Measurements from ENCODE around the gene EXD3. TPM values are rescaled to one million over a fixed set of nuclear protein-coding genes. Genes with fewer than 3 reads are reported as not detected.

Gene EXD3
- total and polyA plus RNA-seq, 2 of the 4 experiments (the other 2 are of a cell fraction), result 1.1 to 7.4 TPM

- no peak overlapping the region for H3K4me3 ChIP-seq (ENCODE audit: insufficient read depth, low read depth, low read length)
- CTCF ChIA-PET, result no interaction called here
Measured at GRCh38 chr9:137427454-137428310, 4.7 kb upstream of the EXD3 start.

More at GRCh38 chr9:137427454-137428310, 4.7 kb upstream of the EXD3 start:
- TF ChIP-seq RCOR1 (IDR thresholded peaks at IDR 0.05; ENCODE audit: insufficient replicate concordance, low read length), result no peak
- no peak for TF ChIP-seq MAZ (IDR thresholded peaks at IDR 0.05; ENCODE audit: borderline replicate concordance, low read depth, low read length)
- no peak for TF ChIP-seq POLR2A (IDR thresholded peaks at IDR 0.05; ENCODE audit: low read depth, low read length)
- no peak for TF ChIP-seq NFE2L2 (IDR thresholded peaks at IDR 0.05; ENCODE audit: low read depth, low read length)
- TF ChIP-seq RFX5 (IDR thresholded peaks at IDR 0.05; ENCODE audit: low read depth, low read length), result no peak
- no peak for TF ChIP-seq CEBPB (IDR thresholded peaks at IDR 0.05; ENCODE audit: low read depth, low read length)
- no peak for TF ChIP-seq MAFK (IDR thresholded peaks at IDR 0.05; ENCODE audit: low read depth, low read length)
- TF ChIP-seq, protein P1, sequence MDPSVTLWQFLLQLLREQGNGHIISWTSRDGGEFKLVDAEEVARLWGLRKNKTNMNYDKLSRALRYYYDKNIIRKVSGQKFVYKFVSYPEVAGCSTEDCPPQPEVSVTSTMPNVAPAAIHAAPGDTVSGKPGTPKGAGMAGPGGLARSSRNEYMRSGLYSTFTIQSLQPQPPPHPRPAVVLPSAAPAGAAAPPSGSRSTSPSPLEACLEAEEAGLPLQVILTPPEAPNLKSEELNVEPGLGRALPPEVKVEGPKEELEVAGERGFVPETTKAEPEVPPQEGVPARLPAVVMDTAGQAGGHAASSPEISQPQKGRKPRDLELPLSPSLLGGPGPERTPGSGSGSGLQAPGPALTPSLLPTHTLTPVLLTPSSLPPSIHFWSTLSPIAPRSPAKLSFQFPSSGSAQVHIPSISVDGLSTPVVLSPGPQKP (IDR thresholded peaks at IDR 0.05; ENCODE audit: borderline replicate concordance, low read depth, low read length), result no peak
- TF ChIP-seq BHLHE40 (IDR thresholded peaks at IDR 0.05; ENCODE audit: low read depth, low read length), result no peak
- TF ChIP-seq SMC3 (IDR thresholded peaks at IDR 0.05; ENCODE audit: low read depth, low read length), result no peak
- TF ChIP-seq, protein P2, sequence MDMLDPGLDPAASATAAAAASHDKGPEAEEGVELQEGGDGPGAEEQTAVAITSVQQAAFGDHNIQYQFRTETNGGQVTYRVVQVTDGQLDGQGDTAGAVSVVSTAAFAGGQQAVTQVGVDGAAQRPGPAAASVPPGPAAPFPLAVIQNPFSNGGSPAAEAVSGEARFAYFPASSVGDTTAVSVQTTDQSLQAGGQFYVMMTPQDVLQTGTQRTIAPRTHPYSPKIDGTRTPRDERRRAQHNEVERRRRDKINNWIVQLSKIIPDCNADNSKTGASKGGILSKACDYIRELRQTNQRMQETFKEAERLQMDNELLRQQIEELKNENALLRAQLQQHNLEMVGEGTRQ (IDR thresholded peaks at IDR 0.05; ENCODE audit: low read depth, low read length), result no peak
- TF ChIP-seq RAD21 (IDR thresholded peaks at IDR 0.05; ENCODE audit: low read length), result no peak
- no peak for TF ChIP-seq CHD1 (IDR thresholded peaks at IDR 0.05; ENCODE audit: low read depth, low read length)
- no peak overlapping the region for H2BK120ac ChIP-seq (ENCODE audit: low read depth, low read length)
- H4K5ac ChIP-seq (ENCODE audit: low read depth, low read length), result no peak overlapping the region
- no peak overlapping the region for H3K27ac ChIP-seq (ENCODE audit: insufficient read depth, low read length)
- H3K9me3 ChIP-seq (ENCODE audit: control insufficient read depth, insufficient read depth, low read length), result no peaks in the 10 kb centered on the region
- no peak overlapping the region for H3K18ac ChIP-seq (ENCODE audit: low read depth, low read length)
- no peak overlapping the region for H4K8ac ChIP-seq (ENCODE audit: low read depth in 2 of 2, low read length in 2 of 2)
- no TSS peak for BruUV-seq (replicated peaks)
- POLR2A ChIA-PET (ENCODE audit: unreplicated experiment), result no interaction called here
- no peak overlapping the region for H3K23ac ChIP-seq (ENCODE audit: low read depth, low read length)
- no peaks in the 10 kb centered on the region for H3K36me3 ChIP-seq (ENCODE audit: control insufficient read depth, insufficient read depth, low read length)
- no peak overlapping the region for H2BK5ac ChIP-seq (ENCODE audit: low read depth, low read length, poor library complexity, severe bottlenecking)
- dilution Hi-C loops (cut with HindIII; ENCODE audit: low sequenced_read_pairs, unreplicated experiment) (no loop called here), in situ Hi-C loops (cut with MboI; ENCODE audit: low sequenced_read_pairs) (no loop called here), intact Hi-C loops (cut with micrococcal nuclease) (no loop called here)
- H3K9ac ChIP-seq (ENCODE audit: low read depth, low read length), result no peak overlapping the region
- H3K27me3 ChIP-seq (ENCODE audit: control insufficient read depth, insufficient read depth, low read length), result no peaks in the 10 kb centered on the region; the same call in 1 of the 2 replicates
- H3K56ac ChIP-seq (ENCODE audit: extremely low read depth, insufficient read depth, low read length), result no peak overlapping the region
- H2AK5ac ChIP-seq (ENCODE audit: low read depth, low read length), result no peak overlapping the region
- no peak overlapping the region for H2BK20ac ChIP-seq (ENCODE audit: low read depth, low read length)
- H4K91ac ChIP-seq (ENCODE audit: insufficient read depth, low read depth, low read length), result no peak overlapping the region
- H3K4me2 ChIP-seq (ENCODE audit: low read depth, low read length), result no peak overlapping the region
- H3K4me1 ChIP-seq (ENCODE audit: control insufficient read depth, insufficient read depth, low read length), result peaks cover 7% of the 10 kb centered on the region; the same call in 1 of the 2 replicates
- no peak overlapping the region for H3K14ac ChIP-seq (replicated peaks; ENCODE audit: low read depth, low read length)
- no peak overlapping the region for H2BK15ac ChIP-seq (ENCODE audit: low read depth, low read length)
- H3K4ac ChIP-seq (ENCODE audit: low read depth, low read length), result no peak overlapping the region
- peak overlapping the region; percentile 72 for H2AK9ac ChIP-seq (replicated peaks; ENCODE audit: low read depth, low read length, poor library complexity)
- no peaks in the 10 kb centered on the region for H3K9me1 ChIP-seq (ENCODE audit: insufficient read depth, low read length)
- no peaks in the 10 kb centered on the region for H4K20me1 ChIP-seq (ENCODE audit: insufficient read depth, low read length)
- 55% methylated on average over 2 of the region's 27 CpGs; no CpG with 5 or more reads in 1 of the 2 experiments for WGBS, 2 experiments (ENCODE audit: extremely low coverage in 2 of 2, insufficient read length in 1 of 2)
- H3K79me1 ChIP-seq (ENCODE audit: low read depth in 1 of 2, low read length in 2 of 2), result no peaks in the 10 kb centered on the region
- ATAC-seq (ENCODE audit: low read depth), result no peak
- DNase-seq, result no peak
- H2AFZ ChIP-seq (replicated peaks; ENCODE audit: low read length, poor library complexity), result no peak overlapping the region

All from IMR-90 (cell line).